Adrenal gland (tissue), 5 donors: ENCODE measurements around the gene HSPBAP1.

Experiments used
- POLR2A ChIP-seq, 2 donors: fragments of 450-650 bp; IDR thresholded peaks; one replicate each; pipeline ENCODE4 v1.6.1; 2017; ENCODE audit warnings: antibody characterized with exemption in 2 of 2, mild to moderate bottlenecking in 2 of 2, moderate library complexity in 1 of 2
- TF ChIP-seq, protein P1 (sequence below), 6 experiments: fragments of 450-650 bp in 4 of 6; fragments of 200-600 bp in 2 of 6; sonication (generic) in 1 of 6; IDR thresholded peaks; 1 replicate in 5 of 6; 2 replicates in 1 of 6; pipeline versions ENCODE4 v1.5.1 to v1.8.0; 2016 to 2021; ENCODE audit warnings: antibody characterized with exemption in 6 of 6, mild to moderate bottlenecking in 2 of 6, moderate library complexity in 1 of 6
- donor health status: DM: no; HTN: no; CAD: no.

DNA sequence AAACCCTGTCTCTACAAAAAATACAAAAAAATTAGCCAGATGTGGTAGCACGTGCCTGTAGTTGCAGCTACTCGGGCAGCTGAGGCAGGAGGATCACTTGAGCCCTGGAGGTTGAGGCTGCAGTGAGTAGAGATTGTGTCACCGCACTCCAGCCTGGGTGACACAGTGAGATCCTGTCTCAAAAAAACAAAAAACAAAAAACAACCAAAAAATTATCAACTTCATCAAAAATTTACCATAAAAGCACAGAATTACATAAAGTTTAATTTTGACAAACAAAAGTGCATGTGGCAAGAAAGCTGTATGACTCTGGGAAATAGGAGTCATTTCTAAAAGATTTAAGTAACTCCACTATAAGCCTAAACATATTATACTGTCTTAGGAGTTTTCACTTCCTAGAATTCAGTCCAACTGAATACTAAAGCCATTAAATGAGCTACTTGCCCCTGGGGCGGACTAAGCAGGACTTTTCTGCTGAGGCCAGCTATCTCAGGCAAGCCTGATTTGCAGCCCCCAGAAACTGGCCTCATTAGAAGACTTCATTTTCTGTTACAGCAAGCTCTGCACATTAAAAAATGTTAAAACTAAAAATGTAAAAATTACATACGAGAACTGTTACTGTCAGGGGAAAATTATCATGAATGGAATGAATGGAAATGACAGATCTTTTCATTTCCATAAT, 23.0 kb downstream of the HSPBAP1 start:
- no peak for TF ChIP-seq POLR2A (IDR thresholded peaks at IDR 0.05)
- TF ChIP-seq, protein P1, sequence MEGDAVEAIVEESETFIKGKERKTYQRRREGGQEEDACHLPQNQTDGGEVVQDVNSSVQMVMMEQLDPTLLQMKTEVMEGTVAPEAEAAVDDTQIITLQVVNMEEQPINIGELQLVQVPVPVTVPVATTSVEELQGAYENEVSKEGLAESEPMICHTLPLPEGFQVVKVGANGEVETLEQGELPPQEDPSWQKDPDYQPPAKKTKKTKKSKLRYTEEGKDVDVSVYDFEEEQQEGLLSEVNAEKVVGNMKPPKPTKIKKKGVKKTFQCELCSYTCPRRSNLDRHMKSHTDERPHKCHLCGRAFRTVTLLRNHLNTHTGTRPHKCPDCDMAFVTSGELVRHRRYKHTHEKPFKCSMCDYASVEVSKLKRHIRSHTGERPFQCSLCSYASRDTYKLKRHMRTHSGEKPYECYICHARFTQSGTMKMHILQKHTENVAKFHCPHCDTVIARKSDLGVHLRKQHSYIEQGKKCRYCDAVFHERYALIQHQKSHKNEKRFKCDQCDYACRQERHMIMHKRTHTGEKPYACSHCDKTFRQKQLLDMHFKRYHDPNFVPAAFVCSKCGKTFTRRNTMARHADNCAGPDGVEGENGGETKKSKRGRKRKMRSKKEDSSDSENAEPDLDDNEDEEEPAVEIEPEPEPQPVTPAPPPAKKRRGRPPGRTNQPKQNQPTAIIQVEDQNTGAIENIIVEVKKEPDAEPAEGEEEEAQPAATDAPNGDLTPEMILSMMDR (IDR thresholded peaks at IDR 0.05), result no peak
